AG04449 (cell line): ENCODE measurements around the gene UBE2E1.

ENCODE experiments used
- CTCF ChIA-PET: fragments of 350-600 bp; formaldehyde crosslinking; extraction: SDS; loops from one replicate; lab custom pipeline; 2021; ENCODE audit warnings: antibody characterized with exemption; lab: Yijun Ruan, JAX
- POLR2A ChIA-PET: fragments of 400-600, 350-600 bp; formaldehyde crosslinking; extraction: SDS; loops from one replicate; lab custom pipeline; 2020; ENCODE audit warnings: antibody characterized with exemption, inconsistent platforms; lab: Yijun Ruan, JAX
- DNase-seq: peaks from one replicate; pipeline ENCODE4 v3.0.0-alpha.2; 2010; ENCODE audit warnings: low read depth, low spot score
- H3K4me3 ChIP-seq: 2 replicates; pipeline ENCODE4 v1.5.1; 2011; ENCODE audit warnings: low read depth, mild to moderate bottlenecking, control low read depth, low read length
- TF ChIP-seq, protein P1 (sequence below): IDR thresholded peaks from one replicate; pipeline ENCODE4 v1.5.1; 2011; ENCODE audit warnings: mild to moderate bottlenecking, moderate library complexity, low read length, control low read depth, inconsistent platforms; ENCODE audit not compliant: insufficient read depth; ENCODE audit errors: missing control alignments

Gene UBE2E1

DNA sequence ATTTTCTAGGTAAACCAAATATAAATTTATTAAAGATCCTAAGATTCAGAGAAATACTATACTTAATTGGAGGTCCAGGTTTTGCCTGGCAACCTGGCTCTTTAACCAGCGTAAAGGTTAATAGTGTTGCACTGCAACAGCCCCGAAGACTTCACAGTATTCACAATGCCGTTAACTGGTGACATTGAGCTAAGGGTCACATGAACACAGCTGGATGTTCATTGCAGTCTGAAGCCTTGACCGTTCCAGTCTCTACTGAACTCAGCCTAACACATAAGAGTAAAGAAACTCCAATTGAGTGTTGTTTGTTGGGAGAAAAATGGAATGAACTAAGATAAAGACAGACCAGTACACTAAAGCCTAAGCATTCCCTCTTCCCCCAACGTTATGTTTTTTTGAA is 84.2 kb downstream of the UBE2E1 start:
- ChIA-PET CTCF (interaction anchor here (0.8 to 5.8 kb wide), 9 partner anchors 8 to 296 kb away, joined by 3 to 70 read pairs (median 4); no protein-coding TSS in a partner anchor), POLR2A (no interaction called here)
- H3K4me3 ChIP-seq: no peak overlapping the region
- DNase-seq: no peak
- TF ChIP-seq, protein P1, sequence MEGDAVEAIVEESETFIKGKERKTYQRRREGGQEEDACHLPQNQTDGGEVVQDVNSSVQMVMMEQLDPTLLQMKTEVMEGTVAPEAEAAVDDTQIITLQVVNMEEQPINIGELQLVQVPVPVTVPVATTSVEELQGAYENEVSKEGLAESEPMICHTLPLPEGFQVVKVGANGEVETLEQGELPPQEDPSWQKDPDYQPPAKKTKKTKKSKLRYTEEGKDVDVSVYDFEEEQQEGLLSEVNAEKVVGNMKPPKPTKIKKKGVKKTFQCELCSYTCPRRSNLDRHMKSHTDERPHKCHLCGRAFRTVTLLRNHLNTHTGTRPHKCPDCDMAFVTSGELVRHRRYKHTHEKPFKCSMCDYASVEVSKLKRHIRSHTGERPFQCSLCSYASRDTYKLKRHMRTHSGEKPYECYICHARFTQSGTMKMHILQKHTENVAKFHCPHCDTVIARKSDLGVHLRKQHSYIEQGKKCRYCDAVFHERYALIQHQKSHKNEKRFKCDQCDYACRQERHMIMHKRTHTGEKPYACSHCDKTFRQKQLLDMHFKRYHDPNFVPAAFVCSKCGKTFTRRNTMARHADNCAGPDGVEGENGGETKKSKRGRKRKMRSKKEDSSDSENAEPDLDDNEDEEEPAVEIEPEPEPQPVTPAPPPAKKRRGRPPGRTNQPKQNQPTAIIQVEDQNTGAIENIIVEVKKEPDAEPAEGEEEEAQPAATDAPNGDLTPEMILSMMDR: no peak

DNA sequence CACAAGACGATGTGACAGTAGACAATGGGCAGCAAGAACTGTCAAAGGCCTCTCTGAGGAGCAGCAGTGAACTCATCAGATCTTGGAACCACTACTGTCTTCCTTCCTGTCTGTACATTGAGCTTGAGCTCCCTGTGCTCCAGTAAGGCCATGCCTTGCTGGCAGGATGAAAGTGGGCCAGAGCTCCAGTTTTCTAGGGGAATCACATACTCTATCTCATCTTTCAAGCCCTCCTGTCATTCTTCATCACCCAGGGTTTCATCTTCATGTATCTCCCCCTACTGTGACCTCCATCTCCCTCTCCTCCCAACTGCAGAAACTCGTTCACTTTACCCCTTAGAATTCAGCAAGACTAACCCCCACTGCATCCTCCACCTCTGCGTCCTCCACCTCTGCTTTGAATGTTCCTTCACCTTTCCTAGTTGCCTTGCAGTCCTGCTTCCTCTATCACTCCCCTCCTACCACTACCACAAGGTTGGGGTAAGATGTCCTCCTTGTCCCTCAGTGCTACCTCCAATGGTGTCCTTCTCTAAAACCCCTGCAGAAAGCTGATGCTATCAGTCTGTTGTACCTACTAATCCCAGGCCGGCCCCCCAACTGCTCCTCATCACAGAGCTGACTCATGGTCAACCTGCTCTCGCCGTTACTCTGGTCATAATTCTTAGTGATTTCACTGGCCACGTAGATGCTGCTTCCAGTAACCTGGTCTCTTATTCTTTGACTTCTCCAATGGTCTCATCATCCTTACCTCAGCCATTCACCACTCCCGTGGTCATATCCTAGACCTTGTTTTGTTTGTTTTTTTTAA is 88.7 kb downstream of the UBE2E1 start:
- CTCF ChIA-PET: interaction anchor here (0.6 to 1.9 kb wide), 7 partner anchors 8 to 114 kb away, joined by 3 to 5 read pairs (median 3); partner anchors contain the start of genes NKIRAS1 and RPL15
- TF ChIP-seq, protein P1: no peak
- POLR2A ChIA-PET: no interaction called here
- no peak overlapping the region for H3K4me3 ChIP-seq
- DNase-seq: no peak

DNA sequence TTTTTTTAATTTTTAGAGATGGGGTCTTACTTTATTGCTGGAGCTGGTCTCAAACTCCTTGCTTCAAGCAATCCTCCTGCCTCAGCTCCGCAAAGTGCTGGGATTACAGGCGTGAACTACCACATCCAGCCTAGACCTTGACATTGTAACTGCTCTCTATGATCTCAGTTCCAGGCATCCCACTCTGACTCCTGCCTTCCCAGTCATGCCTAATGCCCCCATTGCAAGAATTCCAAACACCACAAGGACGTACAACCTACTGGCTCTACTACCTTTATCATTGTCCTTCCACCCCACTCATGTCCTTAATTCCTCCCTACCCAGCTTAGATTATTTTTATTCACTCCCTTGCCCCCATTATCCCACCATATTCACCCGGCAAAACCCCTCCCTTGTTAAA is 89.4 kb downstream of the UBE2E1 start:
- ChIA-PET POLR2A (no interaction called here), CTCF (interaction anchor here (1.0 to 1.9 kb wide), 4 partner anchors 17 to 61 kb away, joined by 3 to 5 read pairs (median 4); partner anchors contain the start of genes NKIRAS1 and RPL15)

DNA sequence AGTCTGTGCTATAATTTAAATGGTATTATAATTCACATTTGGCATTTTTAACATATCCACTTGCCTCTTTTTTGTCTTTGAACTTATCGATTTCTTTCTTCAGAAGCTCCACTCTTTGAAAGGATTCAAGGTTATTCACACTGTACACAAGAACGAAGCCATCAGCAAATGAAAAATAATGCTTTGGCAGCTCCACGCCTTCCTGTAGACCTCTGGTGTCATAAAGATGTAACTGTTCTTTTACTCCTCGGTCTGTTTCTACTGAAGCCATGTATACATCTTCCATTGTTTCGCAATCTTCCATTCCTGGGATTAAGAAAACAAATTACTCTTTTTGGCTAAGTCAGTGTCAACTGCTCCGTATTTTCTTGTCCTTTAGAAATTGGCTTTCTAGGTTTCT is 95.0 kb downstream of the UBE2E1 start:
- TF ChIP-seq, protein P1: no peak
- no peak overlapping the region for H3K4me3 ChIP-seq
- DNase-seq: no peak
- ChIA-PET CTCF (interaction anchor here (1.1 to 1.7 kb wide), 2 partner anchors 10 to 12 kb away, joined by 3 to 4 read pairs; no protein-coding TSS in a partner anchor), POLR2A (interaction anchor here (1.0 kb wide), 1 partner anchor 16 kb away, joined by 4 read pairs; the partner anchor contains the start of genes NKIRAS1 and RPL15)

More for the DNA sequence above, 89.4 kb downstream of the UBE2E1 start:
- no peak for DNase-seq
- H3K4me3 ChIP-seq: no peak overlapping the region
- TF ChIP-seq, protein P1: no peak

DNA sequence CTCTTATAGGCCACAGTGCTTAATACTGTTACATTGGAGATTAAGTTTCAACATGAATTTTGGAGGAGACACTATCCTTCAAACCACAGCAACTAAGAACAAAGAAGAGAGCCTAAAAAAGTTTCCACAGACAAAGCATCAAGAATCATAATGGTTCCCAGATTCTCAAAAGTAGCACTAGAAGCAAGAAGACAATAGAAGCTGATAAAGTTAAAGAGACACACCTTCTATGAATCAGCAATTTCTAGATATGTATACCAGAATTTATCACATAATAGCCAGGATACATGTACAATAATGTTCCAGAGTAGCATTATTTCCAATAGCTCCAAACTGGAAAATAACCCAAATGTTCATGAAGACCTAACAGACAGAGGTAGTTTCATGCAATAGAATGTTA is 98.8 kb downstream of the UBE2E1 start:
- no peak for DNase-seq
- H3K4me3 ChIP-seq: no peak overlapping the region
- ChIA-PET POLR2A (no interaction called here), CTCF (interaction anchor here (1.2 kb wide), 1 partner anchor 22 kb away, joined by 3 read pairs; no protein-coding TSS in a partner anchor)
- TF ChIP-seq, protein P1: no peak

DNA sequence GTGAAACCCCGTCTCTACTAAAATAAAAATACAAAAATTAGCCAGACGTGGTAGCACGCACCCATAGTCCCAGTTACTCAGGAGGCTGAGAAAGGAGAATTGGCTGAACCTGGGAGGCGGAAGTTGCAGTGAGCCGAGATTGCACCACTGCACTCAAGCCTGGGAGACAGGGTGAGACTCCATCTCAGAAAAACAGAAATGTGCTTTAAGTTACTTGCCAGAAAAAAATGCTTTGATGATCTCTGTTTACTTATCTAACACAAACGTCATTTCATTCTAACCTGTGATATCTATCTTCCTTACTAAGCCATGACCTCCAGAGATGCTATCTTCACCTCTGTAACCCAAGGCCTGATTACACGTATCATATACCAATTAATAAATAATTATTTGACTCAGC is 103.6 kb downstream of the UBE2E1 start:
- TF ChIP-seq, protein P1: no peak
- POLR2A ChIA-PET: no interaction called here
- CTCF ChIA-PET: no interaction called here
- DNase-seq: no peak
- H3K4me3 ChIP-seq: no peak overlapping the region
